H9 (cell line): ENCODE data around the gene RARB. TPM values are rescaled to one million over a fixed set of nuclear protein-coding genes. Genes with fewer than 3 reads are reported as not detected.

Source experiments
- DNase-seq: peaks from one replicate; pipeline ENCODE4 v3.0.0-alpha.2; 2017
- H2AFZ ChIP-seq: one replicate; pipeline ENCODE4 v1.6.1; 2013; ENCODE audit warnings: mild to moderate bottlenecking, low read length, control low read depth, moderate library complexity
- H2AK5ac ChIP-seq: 2 replicates; pipeline ENCODE4 v1.6.1; 2013; ENCODE audit warnings: low read length, control low read depth, mixed read lengths; ENCODE audit not compliant: insufficient read length
- H2BK120ac ChIP-seq: one replicate; pipeline ENCODE4 v1.6.1; 2013; ENCODE audit warnings: low read depth, mild to moderate bottlenecking, low read length, control low read depth, inconsistent platforms; ENCODE audit not compliant: poor library complexity, severe bottlenecking
- H2BK12ac ChIP-seq: 2 replicates; pipeline ENCODE4 v1.6.1; 2013; ENCODE audit warnings: low read length, control low read depth, mixed read lengths, low read depth; ENCODE audit not compliant: insufficient read length
- H2BK15ac ChIP-seq: 2 replicates; pipeline ENCODE4 v1.6.1; 2013; ENCODE audit warnings: low read depth, low read length, control low read depth
- H2BK20ac ChIP-seq: one replicate; pipeline ENCODE4 v1.6.1; 2013; ENCODE audit warnings: low read depth, mild to moderate bottlenecking, low read length, control low read depth, inconsistent platforms; ENCODE audit not compliant: poor library complexity, severe bottlenecking
- H2BK5ac ChIP-seq: 2 replicates; pipeline ENCODE4 v1.6.1; 2013; ENCODE audit warnings: low read length, control low read depth, mixed read lengths; ENCODE audit not compliant: insufficient read length
- H3K14ac ChIP-seq: 2 replicates; pipeline ENCODE4 v1.6.1; 2013; ENCODE audit warnings: low read length, control low read depth; ENCODE audit not compliant: insufficient read depth
- H3K18ac ChIP-seq: 2 replicates; pipeline ENCODE4 v1.6.1; 2013; ENCODE audit warnings: low read depth, mild to moderate bottlenecking, mixed read lengths, low read length, control low read depth; ENCODE audit not compliant: insufficient read length
- H3K23ac ChIP-seq: 2 replicates; pipeline ENCODE4 v1.6.1; 2013; ENCODE audit warnings: low read length, control low read depth, mixed read lengths, low read depth; ENCODE audit not compliant: insufficient read length
- H3K23me2 ChIP-seq: 2 replicates; pipeline ENCODE4 v1.6.1; 2013; ENCODE audit warnings: low read depth, mild to moderate bottlenecking, mixed read lengths, low read length, control low read depth; ENCODE audit not compliant: insufficient read length, poor library complexity, severe bottlenecking
- H3K27ac ChIP-seq: 2 replicates; pipeline ENCODE4 v1.5.1; 2013; ENCODE audit warnings: low read length, control low read depth, mixed read lengths, low read depth; ENCODE audit not compliant: insufficient read length
- H3K27me3 ChIP-seq: 2 replicates; pipeline ENCODE4 v1.6.1; 2013; ENCODE audit warnings: low read length, control low read depth, inconsistent platforms; ENCODE audit not compliant: insufficient read depth
- H3K4ac ChIP-seq: 2 replicates; pipeline ENCODE4 v1.6.1; 2013; ENCODE audit warnings: low read depth, mild to moderate bottlenecking, control low read depth, inconsistent platforms, low read length, moderate library complexity
- H3K4me1 ChIP-seq: 2 replicates; pipeline ENCODE4 v1.6.1; 2013; ENCODE audit warnings: low read length, control low read depth, inconsistent platforms; ENCODE audit not compliant: insufficient read depth
- H3K4me2 ChIP-seq: 2 replicates; pipeline ENCODE4 v1.6.1; 2013; ENCODE audit warnings: low read length, control low read depth, mixed read lengths; ENCODE audit not compliant: insufficient read length, insufficient read depth
- H3K56ac ChIP-seq: 2 replicates; pipeline ENCODE4 v1.6.1; 2013; ENCODE audit warnings: low read depth, mild to moderate bottlenecking, mixed read lengths, low read length, control low read depth; ENCODE audit not compliant: insufficient read length
- H3K79me1 ChIP-seq: 2 replicates; pipeline ENCODE4 v1.6.1; 2013; ENCODE audit warnings: low read depth, mild to moderate bottlenecking, moderate library complexity, low read length, control low read depth, inconsistent platforms; ENCODE audit not compliant: insufficient read depth, poor library complexity, severe bottlenecking
- H3K79me2 ChIP-seq: 2 replicates; pipeline ENCODE4 v1.6.1; 2013; ENCODE audit warnings: low read length, control low read depth, inconsistent platforms; ENCODE audit not compliant: insufficient read depth
- H3K9ac ChIP-seq: 2 replicates; pipeline ENCODE4 v1.6.1; 2013; ENCODE audit warnings: low read length, control low read depth, mixed read lengths; ENCODE audit not compliant: insufficient read length; ENCODE audit errors: extremely low read depth
- H3K9me3 ChIP-seq: one replicate; pipeline ENCODE4 v1.6.1; 2013; ENCODE audit warnings: low read depth, low read length, inconsistent platforms; ENCODE audit not compliant: control insufficient read depth
- H3T11ph ChIP-seq: one replicate; pipeline ENCODE4 v1.6.1; 2013; ENCODE audit warnings: mild to moderate bottlenecking, low read length, control low read depth, inconsistent platforms
- H4K20me1 ChIP-seq: one replicate; pipeline ENCODE4 v1.6.1; 2013; ENCODE audit not compliant: control insufficient read depth, insufficient read length, insufficient read depth
- H4K5ac ChIP-seq: 2 replicates; pipeline ENCODE4 v1.6.1; 2013; ENCODE audit warnings: low read depth, mild to moderate bottlenecking, mixed read lengths, low read length, control low read depth; ENCODE audit not compliant: insufficient read length
- H4K8ac ChIP-seq: replicated peaks from 2 replicates; pipeline ENCODE4 v1.6.1; 2013; ENCODE audit warnings: low read length, control low read depth, mixed read lengths, low read depth; ENCODE audit not compliant: insufficient read length
- H4K91ac ChIP-seq: 2 replicates; pipeline ENCODE4 v1.6.1; 2013; ENCODE audit warnings: low read depth, mild to moderate bottlenecking, moderate library complexity, mixed read lengths, low read length, control low read depth; ENCODE audit not compliant: insufficient read length
- H3K27ac Mint-ChIP-seq, 3 experiments: 2 replicates in 2 of 3; 3 replicates in 1 of 3; pipeline ENCODE4 v1.8.0; 2020 to 2021; ENCODE audit warnings: mixed read lengths in 3 of 3, mild to moderate bottlenecking in 1 of 3, moderate library complexity in 1 of 3
- H3K27me3 Mint-ChIP-seq: 2 replicates; pipeline ENCODE4 v1.8.0; 2021; ENCODE audit warnings: low read depth, mild to moderate bottlenecking, moderate library complexity, mixed read lengths
- H3K36me3 Mint-ChIP-seq, 3 experiments: 2 replicates in 2 of 3; 3 replicates in 1 of 3; pipeline ENCODE4 v1.8.0; 2020 to 2021; ENCODE audit warnings: low read depth in 3 of 3, mixed read lengths in 3 of 3; ENCODE audit not compliant: insufficient read depth in 1 of 3
- H3K4me1 Mint-ChIP-seq, 2 experiments: 2 replicates each; pipeline ENCODE4 v1.8.0; 2020; ENCODE audit warnings: mixed read lengths in 2 of 2
- H3K4me3 Mint-ChIP-seq, 2 experiments: 2 replicates in 1 of 2; 3 replicates in 1 of 2; pipeline ENCODE4 v1.8.0; 2020 to 2021; ENCODE audit warnings: mild to moderate bottlenecking in 2 of 2, mixed read lengths in 2 of 2, moderate library complexity in 1 of 2
- H3K9me3 Mint-ChIP-seq, 2 experiments: 2 replicates in 1 of 2; 3 replicates in 1 of 2; pipeline ENCODE4 v1.8.0; 2020; ENCODE audit warnings: mild to moderate bottlenecking in 2 of 2, mixed read lengths in 2 of 2, moderate library complexity in 1 of 2
- WGBS: extraction: QIAGEN DNeasy Blood & Tissue Kit; methylation state at CpG from one replicate; pipeline ENCODE4 v1.1.7; 2013; ENCODE audit warnings: missing lambda C conversion rate, low lambda C conversion rate, mixed read lengths; ENCODE audit not compliant: insufficient read length; ENCODE audit errors: extremely low coverage; 5-methylcytosine and 5-hydroxymethylcytosine counted together
- total RNA-seq: library from RNA; stranded (reverse); gene quantifications from 2 replicates; pipeline ENCODE4 v1.2.1, GENCODE V29; 2021
- TF ChIP-seq, protein P1 (sequence below): fragments of 200-600 bp; sonication (generic); conservative IDR thresholded peaks from 3 replicates; pipeline ENCODE4 v1.8.0; 2021; ENCODE audit warnings: antibody characterized with exemption, mild to moderate bottlenecking

The RARB gene
- total RNA-seq, 1 experiment from 2014 or later, result 0.22 TPM

DNA sequence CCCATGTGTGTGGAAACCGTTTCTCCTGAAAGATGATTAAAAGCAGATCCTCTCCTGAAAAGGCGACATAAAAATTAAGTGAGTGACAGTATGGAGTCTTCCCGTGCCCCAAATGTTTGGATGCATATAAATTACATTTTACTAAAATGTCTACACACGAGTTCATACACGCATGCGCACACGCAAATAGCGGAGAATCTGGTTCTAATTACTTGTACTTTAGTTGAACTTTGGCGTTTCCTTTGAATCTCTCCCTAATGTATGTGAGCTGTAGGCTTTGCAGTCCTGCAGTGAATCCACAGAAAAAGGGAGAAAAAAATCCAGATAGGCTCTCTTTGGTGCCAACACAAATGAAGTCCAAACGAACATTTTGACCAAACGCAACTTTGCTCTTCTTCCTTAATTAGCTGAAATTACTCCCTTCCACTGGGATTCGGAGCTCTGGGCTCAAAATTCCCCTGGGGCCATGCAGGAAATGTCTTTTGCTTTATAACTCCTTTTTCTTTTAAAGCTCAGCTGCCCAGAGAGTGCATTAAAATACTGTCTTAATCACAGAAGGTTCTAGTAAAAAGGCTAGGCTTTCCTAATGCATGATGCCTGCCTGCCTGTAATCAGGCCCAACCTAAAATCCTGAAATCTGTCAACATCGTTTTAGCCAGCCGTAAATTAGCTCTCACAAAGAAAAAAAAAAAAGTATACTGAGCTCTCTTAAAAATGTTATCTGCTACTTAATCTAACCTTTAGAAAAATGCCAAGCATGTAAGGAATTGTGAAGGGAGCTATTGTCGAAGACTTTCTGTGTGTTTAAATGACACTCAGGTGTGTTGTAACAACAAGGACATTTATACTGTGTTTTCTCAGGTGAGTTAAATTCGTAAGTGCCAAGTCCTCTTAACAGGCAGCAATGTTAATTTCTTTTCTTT, 26.2 kb downstream of the RARB start:
- Mint-ChIP-seq H3K9me3 (no peaks in the 10 kb centered on the region), H3K36me3 (no peaks in the 10 kb centered on the region), H3K27me3 (no peaks in the 10 kb centered on the region), H3K4me3 (no peak overlapping the region; a peak in 1 of 5 replicates), H3K4me1 (peaks cover 34 to 44% of the 10 kb centered on the region in 2 experiments), H3K27ac (peak overlapping the region; percentile 66 to 99 (median 69); a peak in 6 of 7 replicates)
- H2BK12ac ChIP-seq, result no peak overlapping the region
- H3K27me3 ChIP-seq, result no peaks in the 10 kb centered on the region
- H3K27ac ChIP-seq, result peak overlapping the region; percentile 66
- no peak for DNase-seq
- H3K4ac ChIP-seq, result no peak overlapping the region
- no peak overlapping the region for H4K8ac ChIP-seq
- no peaks in the 10 kb centered on the region for H3K79me1 ChIP-seq
- no peak overlapping the region for H3K56ac ChIP-seq
- H3K9me3 ChIP-seq, result no peaks in the 10 kb centered on the region
- H3K23ac ChIP-seq, result no peak overlapping the region
- peaks cover 15% of the 10 kb centered on the region; the same call in 1 of the 2 replicates for H3K4me1 ChIP-seq
- TF ChIP-seq, protein P1, sequence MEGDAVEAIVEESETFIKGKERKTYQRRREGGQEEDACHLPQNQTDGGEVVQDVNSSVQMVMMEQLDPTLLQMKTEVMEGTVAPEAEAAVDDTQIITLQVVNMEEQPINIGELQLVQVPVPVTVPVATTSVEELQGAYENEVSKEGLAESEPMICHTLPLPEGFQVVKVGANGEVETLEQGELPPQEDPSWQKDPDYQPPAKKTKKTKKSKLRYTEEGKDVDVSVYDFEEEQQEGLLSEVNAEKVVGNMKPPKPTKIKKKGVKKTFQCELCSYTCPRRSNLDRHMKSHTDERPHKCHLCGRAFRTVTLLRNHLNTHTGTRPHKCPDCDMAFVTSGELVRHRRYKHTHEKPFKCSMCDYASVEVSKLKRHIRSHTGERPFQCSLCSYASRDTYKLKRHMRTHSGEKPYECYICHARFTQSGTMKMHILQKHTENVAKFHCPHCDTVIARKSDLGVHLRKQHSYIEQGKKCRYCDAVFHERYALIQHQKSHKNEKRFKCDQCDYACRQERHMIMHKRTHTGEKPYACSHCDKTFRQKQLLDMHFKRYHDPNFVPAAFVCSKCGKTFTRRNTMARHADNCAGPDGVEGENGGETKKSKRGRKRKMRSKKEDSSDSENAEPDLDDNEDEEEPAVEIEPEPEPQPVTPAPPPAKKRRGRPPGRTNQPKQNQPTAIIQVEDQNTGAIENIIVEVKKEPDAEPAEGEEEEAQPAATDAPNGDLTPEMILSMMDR, result no peak
- no peak overlapping the region for H3K14ac ChIP-seq
- no peak overlapping the region for H2BK15ac ChIP-seq
- H4K20me1 ChIP-seq, result no peaks in the 10 kb centered on the region
- no peak overlapping the region for H2BK20ac ChIP-seq
- no peak overlapping the region for H4K91ac ChIP-seq
- no peak overlapping the region for H2AK5ac ChIP-seq
- H3K18ac ChIP-seq, result no peak overlapping the region
- WGBS, result no CpG with 5 or more reads among the region's 16 CpGs
- no peak overlapping the region for H2AFZ ChIP-seq
- H3T11ph ChIP-seq, result no peak overlapping the region
- no peaks in the 10 kb centered on the region for H3K79me2 ChIP-seq
- no peak overlapping the region for H3K4me2 ChIP-seq
- no peak overlapping the region for H3K9ac ChIP-seq
- no peaks in the 10 kb centered on the region for H3K23me2 ChIP-seq
- no peak overlapping the region for H4K5ac ChIP-seq
- H2BK120ac ChIP-seq, result no peak overlapping the region
- H2BK5ac ChIP-seq, result no peak overlapping the region
